ENCODE measurements around the gene LGALS1. TPM values are rescaled to one million over a fixed set of nuclear protein-coding genes. Genes with fewer than 3 reads are reported as not detected.
"Not testable (repeated sequence)": the region's sequence is repeated elsewhere in the genome, so short reads cannot be mapped to it uniquely, and the experiment has no call there.

Gene LGALS1
- total RNA-seq, 2 donors from 2014 or later: 362 to 981 TPM

DNA sequence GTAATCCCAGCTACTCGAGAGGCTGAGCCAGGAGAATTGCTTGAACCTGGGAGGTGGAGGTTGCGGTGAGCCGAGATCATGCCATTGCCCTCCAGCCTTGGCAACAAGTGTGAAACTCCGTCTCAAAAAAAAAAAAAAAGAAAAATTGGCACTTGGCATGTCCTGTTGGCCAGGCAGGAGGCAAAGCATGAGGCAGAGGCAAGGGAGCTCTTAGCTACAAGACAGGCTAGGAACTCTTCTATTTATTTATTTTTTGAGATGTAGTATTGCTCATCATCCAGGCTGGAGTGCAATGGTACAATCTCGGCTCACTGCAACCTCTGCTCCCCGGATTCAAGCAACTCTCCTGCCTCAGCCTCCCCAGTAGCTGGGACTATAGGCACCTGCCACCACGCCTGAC is 18.7 kb downstream of the LGALS1 start:
- not testable (repeated sequence) for H3K9me3 Mint-ChIP-seq; DNase-seq (ENCODE audit: low spot score in 2 of 2)

DNA sequence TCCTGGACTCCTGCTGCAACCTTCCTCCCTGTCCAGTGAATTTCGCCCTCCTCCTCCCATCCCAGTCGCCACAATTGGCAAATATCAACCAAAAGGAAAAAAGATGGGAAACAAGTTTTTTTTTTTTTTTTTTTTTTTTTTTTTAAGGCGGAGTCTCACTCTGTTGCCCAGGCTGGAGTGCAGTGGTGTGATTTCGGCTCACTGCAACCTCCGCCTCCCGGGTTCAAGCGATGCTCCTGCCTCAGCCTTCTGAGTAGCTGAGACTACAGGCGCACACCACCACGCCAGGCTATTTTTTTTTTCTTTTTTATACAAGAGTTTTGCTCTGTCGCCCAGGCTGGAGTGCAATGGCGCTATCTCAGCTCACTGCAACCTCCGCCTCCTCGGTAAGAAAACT is 20.8 kb downstream of the LGALS1 start:
- not testable (repeated sequence) for ATAC-seq; H3K9me3 Mint-ChIP-seq; DNase-seq (ENCODE audit: low spot score in 2 of 2); H3K36me3 Mint-ChIP-seq
- peak overlapping the region in 1 of 2 donors; percentile 86 for H3K27ac Mint-ChIP-seq

More for the DNA sequence above, 18.7 kb downstream of the LGALS1 start:
- not testable (repeated sequence) for ATAC-seq, H3K36me3 Mint-ChIP-seq
- H3K27ac Mint-ChIP-seq: peak overlapping the region in 1 of 2 donors; percentile 36

DNA sequence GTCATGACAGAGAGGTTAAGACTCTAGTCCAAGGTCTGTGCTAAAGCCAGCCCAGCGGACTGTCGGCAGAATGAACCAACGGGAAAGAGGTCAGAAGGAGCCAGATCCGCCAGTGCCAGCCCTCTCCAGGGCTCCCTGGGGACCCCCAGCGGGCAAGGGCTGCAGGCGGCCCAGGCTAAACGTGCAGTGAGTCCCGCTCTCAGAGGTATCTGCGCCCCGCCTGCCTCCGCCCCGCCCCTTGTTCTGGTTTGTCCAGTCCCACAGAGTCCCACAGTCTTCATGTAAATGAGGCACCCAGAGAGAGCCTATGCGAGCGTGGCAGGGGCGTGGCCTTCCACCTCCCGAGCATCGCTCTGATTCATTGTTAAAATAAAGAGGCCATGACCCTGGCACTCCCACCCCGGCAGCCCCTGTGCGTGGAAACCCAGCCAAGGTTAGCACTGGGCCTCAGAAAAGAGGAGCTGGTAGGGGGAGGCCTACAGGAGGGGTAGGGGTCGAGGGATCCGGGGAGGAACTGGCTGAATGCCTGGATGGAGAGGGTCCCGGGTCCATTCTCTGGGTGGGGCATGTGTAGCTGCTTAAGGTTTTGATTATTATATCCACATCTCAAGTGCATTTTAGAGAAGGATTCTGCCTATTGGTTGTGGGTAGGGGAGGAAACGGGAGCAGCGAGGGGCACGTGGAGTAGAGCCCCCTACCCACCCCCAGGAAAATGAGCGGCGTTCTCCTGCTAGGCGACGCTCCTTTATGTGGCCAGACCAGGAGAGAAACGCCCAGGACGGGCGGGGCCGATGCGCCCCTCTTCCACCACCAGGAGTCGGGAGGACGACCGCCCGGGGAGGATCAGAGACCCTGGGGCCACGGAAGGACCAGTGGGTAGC is 21.5 kb downstream of the LGALS1 start, which contains the start of gene TRIOBP:
Gene TRIOBP (plus strand): TSS at position 392 of the 881 bp plus-strand sequence. CDS start 4,318 bp downstream, outside the sequence.
- DNase-seq (ENCODE audit: low spot score in 2 of 2) (peak; percentile 74 to 92), ATAC-seq (peak; percentile 98 to 100)
- Mint-ChIP-seq H3K36me3 (peaks cover 0 to 6% of the 10 kb centered on the region in 2 donors), H3K27ac (peak within 1 kb of the TSS in 1 of 2 donors; percentile 89), H3K9me3 (no peaks in the 10 kb centered on the region)

DNA sequence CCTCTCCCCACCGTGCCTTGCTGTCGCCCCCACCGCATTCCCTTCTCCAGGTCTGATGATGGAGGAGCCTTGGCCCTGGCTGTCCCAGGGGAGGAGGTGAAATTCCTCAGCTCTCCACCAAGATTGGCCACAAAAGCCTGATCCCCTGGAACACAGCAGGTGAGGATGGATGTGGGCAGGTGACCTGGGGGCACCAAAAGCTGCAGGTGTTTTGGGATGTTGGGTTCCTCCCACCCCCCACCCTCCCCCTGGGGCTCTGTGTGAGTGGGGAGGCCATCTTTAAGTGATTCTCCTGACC is 22.1 kb downstream of the LGALS1 start:
- peaks cover 0 to 6% of the 10 kb centered on the region in 2 donors for H3K36me3 Mint-ChIP-seq
- DNase-seq (ENCODE audit: low spot score in 2 of 2): no peak
- H3K27ac Mint-ChIP-seq: no peak overlapping the region
- no peaks in the 10 kb centered on the region for H3K9me3 Mint-ChIP-seq
- no peak for ATAC-seq

DNA sequence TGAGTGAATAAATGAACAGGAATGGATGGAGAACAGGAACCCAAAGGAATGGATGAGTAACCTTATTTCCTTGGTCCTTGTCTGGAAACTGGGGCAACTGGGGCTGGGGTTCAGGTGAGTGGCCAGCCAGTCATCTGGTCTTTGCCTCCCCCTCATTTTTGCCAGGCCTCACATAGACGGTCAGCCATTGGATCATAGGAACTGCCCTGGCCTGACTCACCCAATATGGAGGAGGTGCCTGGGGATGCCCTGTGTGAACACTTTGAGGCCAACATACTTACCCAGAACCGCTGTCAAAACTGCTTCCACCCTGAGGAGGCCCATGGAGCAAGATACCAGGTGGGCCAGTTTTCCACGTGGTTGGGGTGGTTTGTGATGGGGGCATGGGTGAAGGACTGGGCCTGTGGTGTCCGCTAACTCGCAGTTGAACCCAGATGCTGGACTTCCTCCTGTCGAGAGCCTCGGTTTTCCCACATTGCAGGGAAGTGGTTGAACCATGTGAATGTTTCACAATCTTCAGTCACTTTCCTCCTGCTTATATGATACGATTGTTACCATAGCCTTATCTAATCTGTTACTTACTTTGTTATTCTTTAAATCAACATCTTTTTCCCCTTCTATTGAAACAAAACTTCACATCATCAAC is 25.8 kb downstream of the LGALS1 start:
- Mint-ChIP-seq H3K9me3 (no peaks in the 10 kb centered on the region), H3K27ac (no peak overlapping the region), H3K36me3 (peaks cover 0 to 6% of the 10 kb centered on the region in 2 donors)
- DNase-seq (ENCODE audit: low spot score in 2 of 2) (no peak), ATAC-seq (no peak)

DNA sequence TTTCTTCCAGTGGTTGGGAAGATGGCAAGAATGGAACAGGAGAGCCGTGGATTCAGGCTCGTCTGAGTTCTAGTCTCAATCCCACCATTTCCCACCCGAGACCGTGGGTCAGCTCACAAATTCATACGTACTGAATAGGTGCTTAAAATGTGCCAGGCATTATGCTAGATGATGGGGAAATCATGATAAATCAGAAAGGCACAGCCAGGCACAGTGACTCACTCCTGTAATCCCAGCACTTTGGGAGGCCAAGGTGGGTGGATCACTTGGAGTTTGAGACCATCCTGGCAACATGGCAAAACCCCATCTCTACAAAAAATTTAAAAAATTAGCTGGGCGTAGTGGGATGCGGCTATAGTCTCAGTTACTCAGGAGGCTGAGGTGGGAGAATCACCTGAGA is 28.5 kb downstream of the LGALS1 start:
- H3K27ac Mint-ChIP-seq: no peak overlapping the region
- no peaks in the 10 kb centered on the region for H3K36me3 Mint-ChIP-seq
- H3K9me3 Mint-ChIP-seq: no peaks in the 10 kb centered on the region
- ATAC-seq (no peak), DNase-seq (ENCODE audit: low spot score in 2 of 2) (no peak)

DNA sequence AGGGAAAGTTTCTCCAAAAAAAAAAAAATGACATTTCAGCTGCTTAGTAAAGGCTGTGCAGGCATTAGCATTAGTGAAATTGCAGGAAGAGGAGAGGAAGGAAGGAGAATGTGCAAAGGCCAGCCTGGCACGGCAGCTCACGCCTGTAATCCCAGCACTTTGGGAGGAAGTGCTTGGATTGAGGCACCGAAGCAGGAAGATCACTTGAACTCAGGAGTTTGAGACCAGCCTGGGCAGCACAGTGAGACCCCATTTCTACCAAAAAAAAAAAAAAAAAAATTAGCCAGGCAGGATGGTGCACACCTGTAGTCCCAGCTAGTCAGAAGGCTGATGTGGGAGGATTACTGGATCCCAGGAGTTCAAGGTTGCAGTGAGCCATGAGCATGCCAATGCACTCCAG is 29.2 kb downstream of the LGALS1 start:
- H3K27ac Mint-ChIP-seq: peak overlapping the region in 1 of 2 donors; percentile 22
- DNase-seq (ENCODE audit: low spot score in 2 of 2) (no peak), ATAC-seq (no peak)
- no peaks in the 10 kb centered on the region for H3K36me3 Mint-ChIP-seq
- no peaks in the 10 kb centered on the region for H3K9me3 Mint-ChIP-seq

DNA sequence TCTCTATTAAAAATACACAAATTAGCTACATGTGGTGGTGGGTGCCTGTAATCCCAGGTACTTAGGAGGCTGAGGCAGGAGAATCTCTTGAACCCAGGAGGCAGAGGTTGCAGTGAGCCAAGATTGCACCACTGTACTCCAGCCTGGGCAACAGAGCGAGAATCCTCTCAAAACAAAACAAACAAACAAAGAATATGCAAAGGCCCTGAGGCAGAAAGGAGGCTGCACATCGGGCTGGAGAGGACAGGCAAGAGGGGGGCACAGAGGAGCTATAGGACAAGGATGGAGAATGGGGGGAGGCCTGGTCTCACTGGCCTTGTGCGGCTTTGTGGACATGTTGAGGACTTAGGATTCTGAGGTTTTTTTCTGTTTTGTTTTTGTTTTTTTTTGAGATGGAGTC is 29.8 kb downstream of the LGALS1 start:
- Mint-ChIP-seq H3K27ac (no peak overlapping the region), H3K9me3 (no peaks in the 10 kb centered on the region), H3K36me3 (no peaks in the 10 kb centered on the region)
- ATAC-seq (no peak), DNase-seq (ENCODE audit: low spot score in 2 of 2) (no peak)

DNA sequence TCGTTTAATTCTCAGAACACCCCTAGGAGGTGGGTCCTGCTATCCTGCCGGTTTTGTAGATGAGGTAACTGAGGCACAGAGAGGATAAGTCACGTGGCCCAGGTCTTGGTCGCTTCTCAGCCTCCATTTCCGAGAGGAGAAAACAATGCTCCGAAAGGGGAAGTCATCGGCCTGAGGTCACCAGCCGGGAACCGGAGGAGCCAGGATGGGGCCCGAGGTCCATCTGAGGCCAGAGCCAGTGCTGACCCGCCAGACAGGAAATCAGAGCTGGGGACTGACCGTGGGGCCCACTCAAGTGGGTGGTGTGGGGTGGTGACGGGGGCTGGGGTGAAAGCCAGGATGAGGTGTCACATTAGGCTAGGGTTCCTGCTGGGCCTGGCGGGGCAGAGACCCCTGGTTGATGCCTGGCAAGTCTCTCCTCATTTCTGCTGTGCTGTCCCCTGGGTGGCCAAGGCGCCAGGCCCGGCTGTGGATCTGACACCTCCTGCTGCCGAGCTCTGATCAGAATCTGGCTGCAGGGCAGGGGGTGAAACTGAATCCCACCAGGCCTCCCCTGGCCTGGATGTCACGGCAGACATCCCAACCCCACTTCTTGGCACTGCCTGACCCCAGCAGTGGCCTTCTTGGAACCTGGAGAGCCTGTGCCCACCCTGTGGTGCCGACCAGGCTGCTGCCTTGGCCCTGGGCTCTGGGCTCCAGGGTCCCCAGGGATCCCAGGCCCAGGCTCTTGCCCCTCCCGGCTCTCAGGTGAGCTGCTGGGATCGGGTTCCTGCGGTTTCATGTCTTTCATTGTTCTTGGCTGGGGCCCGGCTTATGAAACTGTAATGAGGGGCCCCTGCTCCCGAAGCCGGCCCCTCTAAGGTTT is 33.4 kb downstream of the LGALS1 start:
- no peaks in the 10 kb centered on the region for H3K36me3 Mint-ChIP-seq
- no peak overlapping the region for H3K27ac Mint-ChIP-seq
- no peaks in the 10 kb centered on the region for H3K9me3 Mint-ChIP-seq
- ATAC-seq (no peak), DNase-seq (ENCODE audit: low spot score in 2 of 2) (no peak)

DNA sequence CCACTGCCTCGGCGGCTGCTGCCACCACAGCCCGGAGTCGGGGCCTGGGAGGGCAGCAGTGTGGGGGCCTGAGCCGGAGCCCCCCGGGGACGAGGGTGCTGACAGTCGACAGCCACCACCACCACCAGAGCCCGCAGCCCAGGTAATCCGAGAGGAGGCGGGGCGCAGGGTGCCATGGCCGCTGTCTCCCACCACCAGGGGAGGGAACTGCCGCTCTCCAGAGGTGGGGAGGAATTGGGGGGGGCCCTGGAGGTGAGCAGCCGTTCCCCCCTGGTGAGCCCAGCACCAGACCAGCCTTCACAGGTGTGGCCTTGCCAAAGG is 34.0 kb downstream of the LGALS1 start:
- Mint-ChIP-seq H3K27ac (no peak overlapping the region), H3K36me3 (no peaks in the 10 kb centered on the region), H3K9me3 (no peaks in the 10 kb centered on the region)
- no peak for ATAC-seq
- DNase-seq (ENCODE audit: low spot score in 2 of 2): no peak

DNA sequence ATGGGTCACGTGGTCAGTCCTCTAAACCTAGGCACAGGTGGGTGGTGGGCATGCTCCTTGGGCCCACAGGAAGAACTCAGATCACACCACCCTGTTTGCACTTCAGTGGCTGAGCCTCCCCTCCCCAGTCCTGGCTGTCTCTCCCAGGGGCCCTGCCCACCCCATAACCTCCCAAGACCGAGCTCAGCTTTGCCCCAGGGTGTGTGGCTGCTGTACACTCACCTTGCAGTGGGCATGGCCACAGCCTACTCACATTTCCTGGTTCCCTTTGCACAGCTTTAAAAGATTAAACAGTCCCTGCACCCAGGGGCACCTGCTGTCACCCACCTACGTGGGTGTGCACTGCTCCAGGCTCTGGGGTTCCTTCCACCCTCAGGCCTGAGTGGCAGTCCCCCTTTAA is 35.2 kb downstream of the LGALS1 start:
- Mint-ChIP-seq H3K9me3 (no peaks in the 10 kb centered on the region), H3K36me3 (no peaks in the 10 kb centered on the region), H3K27ac (peak overlapping the region in 1 of 2 donors; percentile 78)
- no peak for ATAC-seq
- DNase-seq (ENCODE audit: low spot score in 2 of 2): no peak

DNA sequence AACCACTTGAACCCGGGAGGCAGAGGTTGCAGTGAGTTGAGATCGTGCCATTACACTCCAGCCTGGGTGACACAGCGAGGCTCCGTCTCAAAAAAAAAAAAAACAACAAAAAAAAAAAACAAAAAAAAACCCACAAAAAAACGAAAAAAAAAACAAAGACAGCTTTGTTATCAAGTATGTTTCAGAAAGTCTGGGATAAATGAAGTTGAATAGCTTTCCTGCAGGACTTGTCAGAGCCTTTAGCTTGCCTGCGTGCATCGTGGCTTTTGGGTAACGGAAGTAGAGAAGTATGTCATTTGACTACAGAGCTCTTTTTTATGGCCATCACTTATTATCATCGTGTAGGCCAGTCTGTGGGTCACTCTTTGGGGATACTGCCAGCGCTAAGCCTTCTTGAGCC is 36.1 kb downstream of the LGALS1 start:
- Mint-ChIP-seq H3K36me3 (peaks cover 0 to under 1% of the 10 kb centered on the region in 2 donors), H3K27ac (no peak overlapping the region), H3K9me3 (no peaks in the 10 kb centered on the region)
- no peak for DNase-seq (ENCODE audit: low spot score in 2 of 2)
- ATAC-seq: no peak

DNA sequence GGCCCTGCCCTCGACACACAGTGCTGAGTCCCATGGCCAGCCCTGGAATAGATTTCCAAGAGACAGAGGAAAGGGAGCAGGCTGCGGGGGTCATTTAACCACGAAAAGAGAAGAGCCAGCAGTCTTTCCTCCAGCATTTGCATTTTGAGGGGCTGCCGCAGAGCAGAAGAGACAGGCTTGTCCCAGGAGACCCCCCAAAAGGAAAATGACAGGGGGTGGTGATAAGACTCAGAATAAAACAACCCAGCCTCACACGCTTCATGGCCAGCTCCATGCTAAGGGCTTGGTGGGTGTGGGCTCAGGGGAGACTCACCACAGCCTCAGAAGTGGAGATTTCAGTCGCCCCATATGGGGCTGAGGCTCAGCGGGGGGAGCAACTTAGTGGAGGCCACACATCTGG is 38.3 kb downstream of the LGALS1 start:
- ATAC-seq (no peak), DNase-seq (ENCODE audit: low spot score in 2 of 2) (no peak)
- Mint-ChIP-seq H3K27ac (peak overlapping the region in 1 of 2 donors; percentile 39), H3K36me3 (peaks cover 0 to 9% of the 10 kb centered on the region in 2 donors), H3K9me3 (no peaks in the 10 kb centered on the region)

DNA sequence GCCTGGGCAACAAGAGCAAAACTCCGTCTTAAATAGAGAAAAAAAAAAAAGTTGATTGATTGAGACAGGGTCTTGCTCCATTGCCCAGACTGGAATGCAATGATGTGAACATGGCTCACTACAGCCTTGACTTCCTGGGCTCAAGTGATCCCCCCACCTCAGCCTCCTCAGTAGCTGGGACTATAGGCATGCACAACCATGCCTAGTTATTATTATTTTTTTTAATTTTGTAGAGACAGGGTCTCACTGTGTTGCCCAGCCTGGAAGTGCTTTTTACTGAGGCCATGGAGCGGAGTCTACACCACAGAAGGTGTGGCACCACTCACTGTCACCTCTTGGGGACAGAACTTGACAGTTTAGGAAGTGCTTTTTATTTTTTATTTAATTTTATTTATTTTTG is 39.2 kb downstream of the LGALS1 start:
- no peak for DNase-seq (ENCODE audit: low spot score in 2 of 2)
- H3K36me3 Mint-ChIP-seq: peaks cover 0 to 9% of the 10 kb centered on the region in 2 donors
- no peak for ATAC-seq
- no peak overlapping the region for H3K27ac Mint-ChIP-seq
- no peaks in the 10 kb centered on the region for H3K9me3 Mint-ChIP-seq

DNA sequence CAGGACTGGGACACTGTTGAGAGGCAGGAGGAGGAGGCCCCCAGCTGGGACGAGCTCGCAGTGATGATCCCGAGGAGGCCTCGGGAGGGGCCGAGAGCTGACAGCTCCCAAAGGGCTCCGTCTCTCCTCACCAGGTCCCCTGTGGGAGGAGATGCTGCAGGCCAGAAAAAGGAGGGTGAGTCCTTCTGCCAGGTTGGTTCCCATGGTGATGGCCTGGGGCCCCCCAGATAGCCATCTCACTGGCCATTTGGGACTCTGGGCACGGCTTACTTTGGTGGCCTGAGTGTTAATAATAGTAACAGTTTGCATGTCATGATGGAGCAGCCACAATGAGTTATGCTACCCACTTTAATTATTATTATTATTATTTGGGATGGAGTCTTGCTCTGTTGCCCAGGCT is 40.3 kb downstream of the LGALS1 start:
- Mint-ChIP-seq H3K27ac (no peak overlapping the region), H3K9me3 (no peaks in the 10 kb centered on the region), H3K36me3 (peaks cover 0 to 9% of the 10 kb centered on the region in 2 donors)
- no peak for ATAC-seq
- DNase-seq (ENCODE audit: low spot score in 2 of 2): no peak

DNA sequence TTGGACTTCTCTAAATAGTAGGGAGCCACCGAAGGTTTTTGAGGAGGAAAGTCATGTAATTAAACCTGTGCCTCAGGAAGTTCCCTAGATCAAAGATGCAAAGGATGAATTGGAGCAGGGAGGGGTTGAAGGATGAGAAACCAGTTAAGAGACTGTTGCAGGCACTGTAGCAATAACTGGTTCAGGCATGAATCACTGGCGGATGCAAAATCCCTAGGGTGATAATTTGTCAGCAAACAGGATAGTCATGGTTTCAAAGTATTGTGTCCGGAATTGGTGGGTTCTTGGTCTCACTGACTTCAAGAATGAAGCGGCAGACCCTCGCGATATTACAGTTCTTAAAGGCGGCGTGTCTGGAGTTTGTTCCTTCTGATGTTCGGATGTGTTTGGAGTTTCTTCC is 41.3 kb downstream of the LGALS1 start:
- no peak for DNase-seq (ENCODE audit: low spot score in 2 of 2)
- no peak for ATAC-seq
- Mint-ChIP-seq H3K36me3 (peaks cover 0 to 9% of the 10 kb centered on the region in 2 donors), H3K27ac (no peak overlapping the region), H3K9me3 (no peaks in the 10 kb centered on the region)

DNA sequence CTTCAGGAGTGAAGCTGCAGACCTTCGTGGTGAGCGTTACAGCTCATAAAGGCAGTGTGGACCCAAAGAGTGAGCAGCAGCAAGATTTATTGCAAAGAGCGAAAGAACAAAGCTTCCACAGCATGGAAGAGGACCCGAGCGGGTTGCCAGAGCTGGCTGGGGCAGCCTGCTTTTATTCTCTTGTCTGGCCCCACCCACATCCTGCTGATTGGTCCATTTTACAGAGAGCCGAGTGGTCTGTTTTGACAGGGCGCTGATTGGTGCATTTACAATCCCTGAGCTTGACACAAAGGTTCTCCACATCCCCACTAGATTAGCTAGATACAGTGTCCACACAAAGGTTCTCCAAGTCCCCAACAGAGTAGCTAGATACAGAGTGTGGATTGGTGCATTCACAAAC is 41.8 kb downstream of the LGALS1 start:
- not testable (repeated sequence) for H3K9me3 Mint-ChIP-seq; ATAC-seq; H3K27ac Mint-ChIP-seq; DNase-seq (ENCODE audit: low spot score in 2 of 2); H3K36me3 Mint-ChIP-seq

Measured in activated naive CD4-positive, alpha-beta T cell treated with anti-CD3 and anti-CD28 coated beads, Interleukin-2, amount 50 U/mL, for 72 hours (primary cell).